SH-SY5Y (cell line): ENCODE results near the gene MLANA.
A peak's percentile ranks its signal among the peaks of the same experiment; 100 is the strongest.

Experiments
- GATA2 ChIP-seq: IDR thresholded peaks from 2 replicates; pipeline ENCODE4 v1.6.1; 2011; ENCODE audit warnings: mild to moderate bottlenecking, low read depth, low read length
- GATA3 ChIP-seq: IDR thresholded peaks from 2 replicates; pipeline ENCODE4 v1.6.1; 2011; ENCODE audit warnings: low read depth, mild to moderate bottlenecking, low read length, moderate library complexity

The MLANA gene

GRCh38 chr9:5909976-5910375, 19.3 kb downstream of the MLANA start:
- no peak for TF ChIP-seq GATA3
- no peak for TF ChIP-seq GATA2

GRCh38 chr9:5910413-5911057, 19.8 kb downstream of the MLANA start:
- TF ChIP-seq GATA2 (no peak), GATA3 (no peak)

- TF ChIP-seq GATA3 (no peak), GATA2 (no peak)
Measured at GRCh38 chr9:5915438-5915837, 24.7 kb downstream of the MLANA start.

DNA sequence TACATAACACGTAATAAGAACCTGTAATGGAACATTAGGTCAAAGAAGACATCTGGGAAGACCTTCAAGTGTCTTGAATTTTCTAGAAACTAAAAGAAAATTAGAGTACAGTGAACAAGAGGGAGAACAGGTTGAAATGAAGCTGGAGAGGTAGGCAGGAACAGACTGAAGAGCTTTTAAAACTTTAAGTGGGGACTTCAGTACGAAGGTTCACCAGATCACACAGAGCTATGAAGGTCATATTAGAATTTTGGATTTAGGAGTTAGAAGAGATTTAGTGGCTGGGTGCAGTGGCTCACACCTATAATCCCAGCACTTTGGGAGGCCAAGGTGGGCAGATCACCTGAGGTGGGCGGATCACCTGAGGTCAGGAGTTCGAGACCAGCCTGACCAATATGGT, 26.6 kb downstream of the MLANA start:
- TF ChIP-seq GATA2: no peak
- TF ChIP-seq GATA3: no peak

DNA sequence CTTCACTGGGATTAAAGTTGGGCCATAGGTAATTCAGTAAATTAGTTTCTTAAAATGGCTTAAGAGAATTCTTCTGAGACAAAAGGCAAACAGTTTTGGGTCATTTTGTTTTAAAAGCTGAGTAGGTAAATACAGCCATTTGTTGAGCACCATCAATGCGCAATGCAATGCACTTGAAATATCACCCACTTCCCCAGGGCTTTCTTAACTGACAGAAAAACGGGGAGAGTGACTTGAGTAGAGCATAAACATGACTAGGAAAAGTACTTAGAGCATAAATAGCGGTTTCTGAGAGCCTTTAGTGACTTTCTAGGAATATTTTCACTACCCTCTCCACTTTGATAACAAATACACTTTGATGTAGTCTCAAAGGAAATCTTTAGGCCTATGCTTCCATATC, 27.2 kb downstream of the MLANA start:
- no peak for TF ChIP-seq GATA3
- TF ChIP-seq GATA2: no peak

GRCh38 chr9:5918460-5918859, 27.8 kb downstream of the MLANA start:
- TF ChIP-seq GATA3 (no peak), GATA2 (no peak)

GRCh38 chr9:5920860-5921328, 30.2 kb downstream of the MLANA start:
- TF ChIP-seq GATA3 (no peak), GATA2 (no peak)

DNA sequence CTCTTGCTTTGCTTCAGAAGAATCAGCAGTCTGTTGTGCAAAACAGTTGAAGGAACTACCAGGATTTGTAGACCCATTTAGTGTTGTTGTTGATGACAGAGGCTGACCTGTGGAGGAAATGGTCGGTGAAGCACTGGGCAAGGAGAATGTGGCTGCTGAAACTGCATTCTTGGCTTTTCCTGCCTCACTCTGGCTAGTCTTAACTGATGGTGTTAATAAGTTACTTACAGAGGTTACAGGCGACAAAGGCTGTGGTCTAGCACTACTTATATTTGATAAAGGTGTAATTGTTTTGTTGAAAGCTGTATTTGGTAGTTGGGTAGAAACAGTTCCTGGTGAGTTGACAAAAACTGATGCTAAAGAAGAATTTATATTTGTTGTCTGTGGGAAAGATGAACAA, 31.5 kb downstream of the MLANA start:
- TF ChIP-seq GATA2 (no peak), GATA3 (no peak)

- TF ChIP-seq GATA2: no peak
- TF ChIP-seq GATA3: no peak
Measured at GRCh38 chr9:5931657-5932056, 41.0 kb downstream of the MLANA start.

GRCh38 chr9:5938449-5938848, 47.8 kb downstream of the MLANA start:
- TF ChIP-seq GATA3: no peak
- no peak for TF ChIP-seq GATA2

DNA sequence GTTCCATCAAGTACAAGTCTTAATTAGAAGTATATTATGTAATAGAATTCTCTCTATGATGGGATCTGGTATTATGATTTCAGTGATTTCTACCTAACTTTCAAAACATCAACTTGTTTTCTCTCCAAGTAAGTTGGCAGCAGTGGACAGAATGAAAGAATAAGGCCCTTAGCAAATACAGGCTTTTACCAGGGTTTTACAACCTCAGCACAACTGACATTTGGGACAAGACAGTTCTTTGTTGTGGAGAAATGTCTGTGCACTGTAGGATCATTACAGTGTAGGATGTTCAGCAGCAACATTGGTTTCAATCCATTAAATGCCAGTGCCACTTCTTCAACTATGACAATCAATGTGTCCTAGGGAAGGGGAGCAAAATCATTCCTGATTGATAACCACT, 48.8 kb downstream of the MLANA start:
- TF ChIP-seq GATA2: no peak
- no peak for TF ChIP-seq GATA3

- TF ChIP-seq GATA2 (no peak), GATA3 (no peak)
Measured at GRCh38 chr9:5941214-5941613, 50.5 kb downstream of the MLANA start.

GRCh38 chr9:5945112-5945511, 54.4 kb downstream of the MLANA start:
- TF ChIP-seq GATA2: no peak
- no peak for TF ChIP-seq GATA3

GRCh38 chr9:5947912-5948311, 57.2 kb downstream of the MLANA start:
- no peak for TF ChIP-seq GATA2
- TF ChIP-seq GATA3: no peak

DNA sequence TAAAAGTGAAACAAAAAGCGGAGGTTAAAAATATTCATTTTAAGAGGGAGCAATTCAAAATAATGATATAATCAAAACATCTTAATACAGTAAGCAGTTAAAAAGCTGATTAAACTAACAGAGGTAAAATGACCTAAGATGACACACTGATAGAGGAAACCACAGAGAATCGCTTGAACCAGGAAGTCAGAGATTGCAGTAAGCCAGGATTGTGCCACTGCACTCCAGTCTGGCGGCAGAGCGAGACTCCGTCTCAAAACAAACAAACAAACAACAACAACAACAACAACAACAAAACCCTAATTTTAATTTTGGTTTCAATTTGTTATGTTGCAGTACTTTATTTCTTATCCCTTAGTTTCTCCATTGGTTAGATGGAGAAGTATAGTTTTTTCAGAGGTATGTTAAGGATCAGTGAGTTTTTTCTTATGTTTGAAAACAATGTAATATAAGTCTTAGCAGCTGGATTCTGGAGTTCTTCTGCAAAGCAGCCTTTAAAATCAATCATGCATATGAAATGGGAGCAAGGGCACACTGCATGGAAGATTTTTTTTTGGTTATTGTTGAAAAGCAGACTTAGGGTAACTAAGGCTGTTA, 58.5 kb downstream of the MLANA start:
- TF ChIP-seq GATA2 (0 out of 2 replicates have a peak, but pooled peaks have one; percentile 21), GATA3 (no peak)

GRCh38 chr9:5950261-5950660, 59.6 kb downstream of the MLANA start:
- TF ChIP-seq GATA3 (no peak), GATA2 (no peak)
